ENCODE measurements around the gene GAS2L1. TPM values are rescaled to one million over a fixed set of nuclear protein-coding genes. Genes with fewer than 3 reads are reported as not detected.
A peak's percentile ranks its signal among the peaks of the same experiment; 100 is the strongest.

Gene GAS2L1
- total and polyA plus RNA-seq, 2 of the 4 experiments (the other 2 are of a cell fraction) = 1.4 to 15.6 TPM

DNA sequence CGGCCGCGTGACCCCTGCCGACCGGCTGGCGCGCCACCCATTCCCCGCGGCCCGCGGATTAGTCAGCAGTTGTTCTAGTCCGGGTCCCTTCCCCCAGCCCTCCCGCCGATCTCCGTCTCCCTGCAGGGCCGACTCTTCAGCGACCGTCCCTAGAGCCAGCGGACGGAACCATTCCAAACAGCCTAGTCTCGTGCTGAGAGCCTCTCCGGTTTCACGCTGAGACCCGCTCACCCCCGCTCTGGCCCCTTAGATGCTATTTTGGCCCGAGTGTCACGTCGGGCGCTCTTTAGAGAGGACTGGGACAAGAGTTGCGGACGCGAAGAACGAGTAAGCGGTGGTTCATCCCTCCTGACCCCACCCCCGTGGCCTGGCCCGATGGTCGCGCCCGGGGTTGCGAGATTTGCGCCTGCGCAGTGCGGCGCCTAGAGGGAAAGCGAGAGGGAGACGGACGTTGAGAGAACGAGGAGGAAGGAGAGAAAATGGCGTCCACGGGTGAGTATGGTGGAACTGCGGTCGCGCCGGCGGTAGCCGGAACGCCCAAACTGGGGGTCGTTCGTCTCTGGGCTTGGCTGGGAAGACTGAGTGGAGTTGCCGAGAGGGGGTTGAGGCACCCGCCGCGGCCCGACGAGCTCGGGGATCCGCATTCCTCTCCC, 38.5 kb upstream of the GAS2L1 start, which contains the start of the genes EWSR1 and RHBDD3 (continued):
- no peak for TF ChIP-seq MAZ (IDR thresholded peaks at IDR 0.05; ENCODE audit: borderline replicate concordance, low read depth, low read length)

DNA sequence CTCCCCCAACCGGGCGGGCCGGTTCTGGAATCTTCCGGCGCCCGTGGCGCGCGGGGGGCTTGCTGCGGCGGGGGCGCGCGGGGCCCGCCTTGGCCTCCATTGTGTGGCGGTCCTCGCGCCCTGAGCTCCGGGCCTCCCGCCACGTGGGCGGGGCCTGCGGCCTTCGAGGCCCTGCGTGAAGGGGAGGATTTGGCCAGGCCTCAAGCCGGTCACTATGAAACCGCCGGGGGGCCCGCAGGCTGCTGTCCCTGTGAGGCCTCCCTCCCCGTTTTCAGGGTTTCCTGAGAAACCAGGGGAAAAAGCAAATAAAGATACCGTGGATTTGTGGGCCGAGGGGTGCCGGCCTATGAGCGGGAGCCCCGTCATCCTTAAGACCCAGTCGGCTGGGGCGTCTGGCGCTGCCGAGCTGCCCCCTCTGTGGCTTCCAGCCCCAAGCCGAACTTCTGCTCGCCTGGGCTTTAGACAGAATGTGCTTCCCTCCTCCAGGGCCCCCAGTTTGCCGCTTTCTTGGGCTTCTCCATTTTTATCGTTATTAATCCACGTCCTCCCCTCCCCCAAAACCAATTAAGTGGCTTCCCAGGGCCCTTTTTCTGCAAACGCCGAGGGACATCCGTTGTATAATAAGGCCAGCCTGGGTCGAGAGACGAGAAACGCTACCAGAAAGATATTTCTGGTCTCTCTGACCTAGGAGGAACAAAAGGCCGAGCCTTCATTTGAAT, 37.8 kb upstream of the GAS2L1 start:
- H4K8ac ChIP-seq (ENCODE audit: low read depth in 2 of 2, low read length in 2 of 2) = peak overlapping the region; percentile 74 to 93
- peak overlapping the region; percentile 47; the same call in 1 of the 2 replicates for H4K5ac ChIP-seq (ENCODE audit: low read depth, low read length)
- ATAC-seq (ENCODE audit: low read depth) (peak; percentile 49), DNase-seq (peak; percentile 67)
- peaks cover 16% of the 10 kb centered on the region for H3K9me1 ChIP-seq (ENCODE audit: insufficient read depth, low read length)
- H2BK120ac ChIP-seq (ENCODE audit: low read depth, low read length) = peak overlapping the region; percentile 62
- no peak overlapping the region for H2BK15ac ChIP-seq (ENCODE audit: low read depth, low read length)
- TF ChIP-seq MAFK (IDR thresholded peaks at IDR 0.05; ENCODE audit: low read depth, low read length) (no peak), MXI1 (IDR thresholded peaks at IDR 0.05; ENCODE audit: borderline replicate concordance, low read depth, low read length) (peak; percentile 41; the same call in 1 of the 2 replicates), MAZ (IDR thresholded peaks at IDR 0.05; ENCODE audit: borderline replicate concordance, low read depth, low read length) (peak; percentile 19; the same call in 1 of the 2 replicates), RAD21 (IDR thresholded peaks at IDR 0.05; ENCODE audit: low read length) (no peak)
- TF ChIP-seq, protein P1, sequence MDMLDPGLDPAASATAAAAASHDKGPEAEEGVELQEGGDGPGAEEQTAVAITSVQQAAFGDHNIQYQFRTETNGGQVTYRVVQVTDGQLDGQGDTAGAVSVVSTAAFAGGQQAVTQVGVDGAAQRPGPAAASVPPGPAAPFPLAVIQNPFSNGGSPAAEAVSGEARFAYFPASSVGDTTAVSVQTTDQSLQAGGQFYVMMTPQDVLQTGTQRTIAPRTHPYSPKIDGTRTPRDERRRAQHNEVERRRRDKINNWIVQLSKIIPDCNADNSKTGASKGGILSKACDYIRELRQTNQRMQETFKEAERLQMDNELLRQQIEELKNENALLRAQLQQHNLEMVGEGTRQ (IDR thresholded peaks at IDR 0.05; ENCODE audit: low read depth, low read length) = peak; percentile 62
- peak overlapping the region; percentile 79 for H4K91ac ChIP-seq (ENCODE audit: insufficient read depth, low read depth, low read length)
- peak overlapping the region; percentile 75 for H3K4me3 ChIP-seq (ENCODE audit: insufficient read depth, low read depth, low read length)
- peaks cover 22% of the 10 kb centered on the region for H3K36me3 ChIP-seq (ENCODE audit: control insufficient read depth, insufficient read depth, low read length)
- peak overlapping the region; percentile 88 for H2AK5ac ChIP-seq (ENCODE audit: low read depth, low read length)
- peak overlapping the region; percentile 95 for H3K4ac ChIP-seq (ENCODE audit: low read depth, low read length)
- dilution Hi-C loops (cut with HindIII; ENCODE audit: low sequenced_read_pairs, unreplicated experiment) = no loop called here
- peak overlapping the region; percentile 67; the same call in 1 of the 2 replicates for H3K18ac ChIP-seq (ENCODE audit: low read depth, low read length)
- peak overlapping the region; percentile 92 for H3K4me2 ChIP-seq (ENCODE audit: low read depth, low read length)
- H3K79me1 ChIP-seq (ENCODE audit: low read depth in 1 of 2, low read length in 2 of 2) = peaks cover 15 to 53% of the 10 kb centered on the region in 2 experiments; a peak in 3 of 4 replicates
- intact Hi-C loops (cut with micrococcal nuclease) = no loop called here
- POLR2A ChIA-PET (ENCODE audit: unreplicated experiment) = no interaction called here
- no peaks in the 10 kb centered on the region for H3K9me3 ChIP-seq (ENCODE audit: control insufficient read depth, insufficient read depth, low read length)
- WGBS, 2 experiments (ENCODE audit: extremely low coverage in 2 of 2, insufficient read length in 1 of 2) = 1% methylated on average over 23 of the region's 51 CpGs; no CpG with 5 or more reads in 1 of the 2 experiments
- peaks cover 17% of the 10 kb centered on the region for H3K4me1 ChIP-seq (ENCODE audit: control insufficient read depth, insufficient read depth, low read length)
- BruUV-seq (replicated peaks) = no TSS peak
- H3K9ac ChIP-seq (ENCODE audit: low read depth, low read length) = peak overlapping the region; percentile 99
- no peaks in the 10 kb centered on the region for H3K27me3 ChIP-seq (ENCODE audit: control insufficient read depth, insufficient read depth, low read length)
- peak overlapping the region; percentile 100 for H3K56ac ChIP-seq (ENCODE audit: extremely low read depth, insufficient read depth, low read length)
- H2AFZ ChIP-seq (replicated peaks; ENCODE audit: low read length, poor library complexity) = peak overlapping the region; percentile 100
- peaks cover 52% of the 10 kb centered on the region for H4K20me1 ChIP-seq (ENCODE audit: insufficient read depth, low read length)
- in situ Hi-C loops (cut with MboI; ENCODE audit: low sequenced_read_pairs) = no loop called here
- H2AK9ac ChIP-seq (replicated peaks; ENCODE audit: low read depth, low read length, poor library complexity) = peak overlapping the region; percentile 100
- peak overlapping the region; percentile 96 for H3K23ac ChIP-seq (ENCODE audit: low read depth, low read length)
- peak overlapping the region; percentile 97 for H3K14ac ChIP-seq (replicated peaks; ENCODE audit: low read depth, low read length)
- CTCF ChIA-PET = no interaction called here
- peak overlapping the region; percentile 92 for H2BK5ac ChIP-seq (ENCODE audit: low read depth, low read length, poor library complexity, severe bottlenecking)
- H3K27ac ChIP-seq (ENCODE audit: insufficient read depth, low read length) = peak overlapping the region; percentile 98
- no peak overlapping the region for H2BK20ac ChIP-seq (ENCODE audit: low read depth, low read length)

Measured in IMR-90 (cell line).